A549 treated with AZD2906 at 1 μM for 4 hours (cell line): Measurements from ENCODE around the gene CNR1. TPM values are rescaled to one million over a fixed set of nuclear protein-coding genes. Genes with fewer than 3 reads are reported as not detected.

Experiments used
- total RNA-seq: library from RNA; stranded (reverse); fragments of 200-300 nt; extraction: Qiagen RNA extraction; gene quantifications from 5 replicates; pipeline ENCODE4 v1.2.3, GENCODE V29; 2022

CNR1 gene
- 1.8 to 2.4 TPM (median 1.9 TPM) in 5 replicates for total RNA-seq

DNA sequence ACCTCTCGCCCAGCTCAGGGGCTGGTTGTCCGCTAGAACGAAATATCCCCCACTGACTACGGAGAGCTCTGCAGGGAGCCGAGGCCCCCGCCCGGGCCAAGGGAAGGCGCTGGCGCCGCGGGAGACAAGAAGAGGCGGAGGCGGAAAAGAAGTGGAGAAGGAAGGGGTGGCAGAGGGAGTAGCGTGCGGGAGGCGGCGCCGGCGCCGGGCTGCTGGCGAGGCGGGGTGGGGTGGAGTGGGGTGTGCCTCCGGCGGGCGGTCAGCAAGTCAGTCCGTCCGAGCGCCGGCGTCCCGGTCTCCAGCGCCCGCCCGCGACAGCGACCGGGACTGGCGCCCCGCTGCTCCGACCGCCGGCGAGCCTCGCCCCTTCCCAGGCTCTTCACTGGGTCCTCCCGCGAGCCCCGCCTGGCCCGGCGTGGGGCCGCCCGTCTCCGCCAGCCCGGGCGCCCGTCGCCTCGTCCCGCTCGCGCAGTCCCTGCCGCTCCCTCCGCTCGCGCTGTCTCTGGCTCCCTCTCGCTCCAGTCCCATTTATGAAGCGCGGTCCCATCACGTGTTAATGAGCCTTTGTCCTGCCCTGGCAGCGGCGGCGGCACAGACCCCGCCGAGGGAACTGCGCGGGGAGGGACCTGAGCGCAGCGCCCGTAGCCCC, at the start of gene CNR1:
CNR1 (minus strand) TSS at position 504 of the 649 bp plus-strand sequence. CDS start 21,073 bp downstream, outside the sequence.

Other genes starting within 250 kb of the CNR1 start
- gene SPACA1, start 118.5 kb downstream of the CNR1 start, total RNA-seq = not detected in 5 replicates